ENCODE data around the gene BMP7. TPM values are rescaled to one million over a fixed set of nuclear protein-coding genes. Genes with fewer than 3 reads are reported as not detected.

The BMP7 gene
- total and polyA plus RNA-seq, 2 of the 13 experiments (the other 11 are each of a cell fraction or from before 2014, with no cell fraction given): not detected

DNA sequence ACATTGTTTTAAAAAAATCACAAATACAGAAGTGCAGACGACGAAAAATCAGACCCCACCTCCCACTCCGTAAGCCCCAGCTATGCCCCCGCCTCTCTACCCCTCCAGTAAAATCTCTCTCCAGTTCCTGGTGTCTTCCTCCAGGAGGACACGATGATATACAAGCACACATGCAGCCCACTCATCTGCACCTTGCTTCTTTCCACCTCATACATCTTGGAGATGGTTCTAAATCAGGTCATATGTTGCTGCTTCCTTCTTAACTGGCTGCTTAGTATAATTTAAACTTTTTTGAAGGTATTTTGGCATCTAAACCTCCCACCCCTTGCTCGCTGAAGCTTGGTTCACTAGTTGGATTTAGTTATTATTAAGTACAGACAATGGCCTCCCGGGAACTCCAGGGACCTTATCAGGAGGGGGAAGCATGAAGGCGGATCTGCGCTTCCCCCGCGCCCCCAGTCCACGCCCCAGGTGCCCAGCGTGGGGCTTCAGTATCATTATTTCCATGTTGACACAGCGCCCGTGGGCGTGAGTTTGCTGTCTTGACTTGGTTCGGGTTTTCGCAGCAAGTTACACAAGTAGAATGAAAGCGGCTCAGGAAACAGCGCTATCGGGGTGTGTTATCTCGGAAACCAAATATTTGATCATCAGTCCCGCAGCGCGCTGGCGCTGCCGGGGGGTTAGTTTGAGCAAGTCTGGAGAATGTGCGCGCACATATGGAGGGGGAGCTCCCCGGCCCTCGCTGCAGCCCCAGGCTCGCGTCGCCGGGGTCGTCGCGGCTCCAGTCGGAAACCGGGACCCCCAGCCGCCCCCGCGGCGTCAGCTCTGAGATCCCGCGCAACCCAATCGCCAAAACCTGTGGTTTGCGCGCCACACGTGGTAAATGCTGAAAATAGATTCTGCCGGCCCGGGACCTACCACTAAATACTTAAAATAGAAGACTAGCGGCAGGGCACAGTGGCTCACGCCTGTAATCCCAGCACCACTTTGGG is 2.3 kb downstream of the BMP7 start (continued):
- TF ChIP-seq, protein P1, sequence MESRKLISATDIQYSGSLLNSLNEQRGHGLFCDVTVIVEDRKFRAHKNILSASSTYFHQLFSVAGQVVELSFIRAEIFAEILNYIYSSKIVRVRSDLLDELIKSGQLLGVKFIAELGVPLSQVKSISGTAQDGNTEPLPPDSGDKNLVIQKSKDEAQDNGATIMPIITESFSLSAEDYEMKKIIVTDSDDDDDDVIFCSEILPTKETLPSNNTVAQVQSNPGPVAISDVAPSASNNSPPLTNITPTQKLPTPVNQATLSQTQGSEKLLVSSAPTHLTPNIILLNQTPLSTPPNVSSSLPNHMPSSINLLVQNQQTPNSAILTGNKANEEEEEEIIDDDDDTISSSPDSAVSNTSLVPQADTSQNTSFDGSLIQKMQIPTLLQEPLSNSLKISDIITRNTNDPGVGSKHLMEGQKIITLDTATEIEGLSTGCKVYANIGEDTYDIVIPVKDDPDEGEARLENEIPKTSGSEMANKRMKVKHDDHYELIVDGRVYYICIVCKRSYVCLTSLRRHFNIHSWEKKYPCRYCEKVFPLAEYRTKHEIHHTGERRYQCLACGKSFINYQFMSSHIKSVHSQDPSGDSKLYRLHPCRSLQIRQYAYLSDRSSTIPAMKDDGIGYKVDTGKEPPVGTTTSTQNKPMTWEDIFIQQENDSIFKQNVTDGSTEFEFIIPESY (CRISPR knock-in tag; IDR thresholded peaks at IDR 0.05): no peak
- TF ChIP-seq, protein P2, sequence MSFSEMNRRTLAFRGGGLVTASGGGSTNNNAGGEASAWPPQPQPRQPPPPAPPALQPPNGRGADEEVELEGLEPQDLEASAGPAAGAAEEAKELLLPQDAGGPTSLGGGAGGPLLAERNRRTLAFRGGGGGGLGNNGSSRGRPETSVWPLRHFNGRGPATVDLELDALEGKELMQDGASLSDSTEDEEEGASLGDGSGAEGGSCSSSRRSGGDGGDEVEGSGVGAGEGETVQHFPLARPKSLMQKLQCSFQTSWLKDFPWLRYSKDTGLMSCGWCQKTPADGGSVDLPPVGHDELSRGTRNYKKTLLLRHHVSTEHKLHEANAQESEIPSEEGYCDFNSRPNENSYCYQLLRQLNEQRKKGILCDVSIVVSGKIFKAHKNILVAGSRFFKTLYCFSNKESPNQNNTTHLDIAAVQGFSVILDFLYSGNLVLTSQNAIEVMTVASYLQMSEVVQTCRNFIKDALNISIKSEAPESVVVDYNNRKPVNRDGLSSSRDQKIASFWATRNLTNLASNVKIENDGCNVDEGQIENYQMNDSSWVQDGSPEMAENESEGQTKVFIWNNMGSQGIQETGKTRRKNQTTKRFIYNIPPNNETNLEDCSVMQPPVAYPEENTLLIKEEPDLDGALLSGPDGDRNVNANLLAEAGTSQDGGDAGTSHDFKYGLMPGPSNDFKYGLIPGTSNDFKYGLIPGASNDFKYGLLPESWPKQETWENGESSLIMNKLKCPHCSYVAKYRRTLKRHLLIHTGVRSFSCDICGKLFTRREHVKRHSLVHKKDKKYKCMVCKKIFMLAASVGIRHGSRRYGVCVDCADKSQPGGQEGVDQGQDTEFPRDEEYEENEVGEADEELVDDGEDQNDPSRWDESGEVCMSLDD (CRISPR knock-in tag; IDR thresholded peaks at IDR 0.05; ENCODE audit: borderline replicate concordance): peak; percentile 86; the same call in 1 of the 2 replicates
- TF ChIP-seq ZNF44 (CRISPR knock-in tag; IDR thresholded peaks at IDR 0.05) (no peak), NRL (CRISPR knock-in tag; IDR thresholded peaks at IDR 0.05; ENCODE audit: borderline replicate concordance) (no peak), CENPT (CRISPR knock-in tag; IDR thresholded peaks at IDR 0.05; ENCODE audit: low read depth) (no peak), ZBTB3 (CRISPR knock-in tag; IDR thresholded peaks at IDR 0.05; ENCODE audit: borderline replicate concordance, low read depth) (no peak), ZNF792 (CRISPR knock-in tag; IDR thresholded peaks at IDR 0.05) (no peak), CEBPG (CRISPR knock-in tag; IDR thresholded peaks at IDR 0.05) (no peak; the same call in 1 of the 2 replicates), SRF (IDR thresholded peaks at IDR 0.05; ENCODE audit: low read depth, low read length) (no peak), GPN1 (CRISPR knock-in tag; IDR thresholded peaks at IDR 0.05; ENCODE audit: borderline replicate concordance) (no peak), ZNF841 (CRISPR knock-in tag; IDR thresholded peaks at IDR 0.05; ENCODE audit: borderline replicate concordance) (no peak), KLF12 (CRISPR knock-in tag; IDR thresholded peaks at IDR 0.05; ENCODE audit: borderline replicate concordance) (peak; percentile 37; the same call in 1 of the 2 replicates), ZBTB21 (CRISPR knock-in tag; IDR thresholded peaks at IDR 0.05) (no peak), FOXK1 (CRISPR knock-in tag; IDR thresholded peaks at IDR 0.05; ENCODE audit: borderline replicate concordance, low read depth) (no peak), PRMT3 (CRISPR knock-in tag; IDR thresholded peaks at IDR 0.05; ENCODE audit: borderline replicate concordance, low read depth) (no peak)
- TF ChIP-seq, protein P3, sequence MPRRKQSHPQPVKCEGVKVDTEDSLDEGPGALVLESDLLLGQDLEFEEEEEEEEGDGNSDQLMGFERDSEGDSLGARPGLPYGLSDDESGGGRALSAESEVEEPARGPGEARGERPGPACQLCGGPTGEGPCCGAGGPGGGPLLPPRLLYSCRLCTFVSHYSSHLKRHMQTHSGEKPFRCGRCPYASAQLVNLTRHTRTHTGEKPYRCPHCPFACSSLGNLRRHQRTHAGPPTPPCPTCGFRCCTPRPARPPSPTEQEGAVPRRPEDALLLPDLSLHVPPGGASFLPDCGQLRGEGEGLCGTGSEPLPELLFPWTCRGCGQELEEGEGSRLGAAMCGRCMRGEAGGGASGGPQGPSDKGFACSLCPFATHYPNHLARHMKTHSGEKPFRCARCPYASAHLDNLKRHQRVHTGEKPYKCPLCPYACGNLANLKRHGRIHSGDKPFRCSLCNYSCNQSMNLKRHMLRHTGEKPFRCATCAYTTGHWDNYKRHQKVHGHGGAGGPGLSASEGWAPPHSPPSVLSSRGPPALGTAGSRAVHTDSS (CRISPR knock-in tag; conservative IDR thresholded peaks at IDR 0.05): no peak
- TF ChIP-seq, protein P4, sequence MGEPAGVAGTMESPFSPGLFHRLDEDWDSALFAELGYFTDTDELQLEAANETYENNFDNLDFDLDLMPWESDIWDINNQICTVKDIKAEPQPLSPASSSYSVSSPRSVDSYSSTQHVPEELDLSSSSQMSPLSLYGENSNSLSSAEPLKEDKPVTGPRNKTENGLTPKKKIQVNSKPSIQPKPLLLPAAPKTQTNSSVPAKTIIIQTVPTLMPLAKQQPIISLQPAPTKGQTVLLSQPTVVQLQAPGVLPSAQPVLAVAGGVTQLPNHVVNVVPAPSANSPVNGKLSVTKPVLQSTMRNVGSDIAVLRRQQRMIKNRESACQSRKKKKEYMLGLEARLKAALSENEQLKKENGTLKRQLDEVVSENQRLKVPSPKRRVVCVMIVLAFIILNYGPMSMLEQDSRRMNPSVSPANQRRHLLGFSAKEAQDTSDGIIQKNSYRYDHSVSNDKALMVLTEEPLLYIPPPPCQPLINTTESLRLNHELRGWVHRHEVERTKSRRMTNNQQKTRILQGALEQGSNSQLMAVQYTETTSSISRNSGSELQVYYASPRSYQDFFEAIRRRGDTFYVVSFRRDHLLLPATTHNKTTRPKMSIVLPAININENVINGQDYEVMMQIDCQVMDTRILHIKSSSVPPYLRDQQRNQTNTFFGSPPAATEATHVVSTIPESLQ (CRISPR knock-in tag; conservative IDR thresholded peaks at IDR 0.05): no peak
- TF ChIP-seq, protein P5, sequence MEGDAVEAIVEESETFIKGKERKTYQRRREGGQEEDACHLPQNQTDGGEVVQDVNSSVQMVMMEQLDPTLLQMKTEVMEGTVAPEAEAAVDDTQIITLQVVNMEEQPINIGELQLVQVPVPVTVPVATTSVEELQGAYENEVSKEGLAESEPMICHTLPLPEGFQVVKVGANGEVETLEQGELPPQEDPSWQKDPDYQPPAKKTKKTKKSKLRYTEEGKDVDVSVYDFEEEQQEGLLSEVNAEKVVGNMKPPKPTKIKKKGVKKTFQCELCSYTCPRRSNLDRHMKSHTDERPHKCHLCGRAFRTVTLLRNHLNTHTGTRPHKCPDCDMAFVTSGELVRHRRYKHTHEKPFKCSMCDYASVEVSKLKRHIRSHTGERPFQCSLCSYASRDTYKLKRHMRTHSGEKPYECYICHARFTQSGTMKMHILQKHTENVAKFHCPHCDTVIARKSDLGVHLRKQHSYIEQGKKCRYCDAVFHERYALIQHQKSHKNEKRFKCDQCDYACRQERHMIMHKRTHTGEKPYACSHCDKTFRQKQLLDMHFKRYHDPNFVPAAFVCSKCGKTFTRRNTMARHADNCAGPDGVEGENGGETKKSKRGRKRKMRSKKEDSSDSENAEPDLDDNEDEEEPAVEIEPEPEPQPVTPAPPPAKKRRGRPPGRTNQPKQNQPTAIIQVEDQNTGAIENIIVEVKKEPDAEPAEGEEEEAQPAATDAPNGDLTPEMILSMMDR (CRISPR knock-in tag; IDR thresholded peaks at IDR 0.05): no peak
